CD4-positive, alpha-beta T cell treated with Interleukin-15 for 1 hour (primary cell): ENCODE results near the gene ZNF668.
A peak's percentile ranks its signal among the peaks of the same experiment; 100 is the strongest.

Experiments
- DNase-seq: peaks from one replicate; pipeline ENCODE4 v3.0.0-alpha.2; 2020

Gene ZNF668

GRCh38 chr16:31081428-31082351, 7.7 kb upstream of the ZNF668 start:
- DNase-seq: no peak

- DNase-seq: no peak
Observed at GRCh38 chr16:31080756-31081419, 6.8 kb upstream of the ZNF668 start.

- DNase-seq: no peak
Observed at GRCh38 chr16:31080035-31080629, 6.1 kb upstream of the ZNF668 start.

DNA sequence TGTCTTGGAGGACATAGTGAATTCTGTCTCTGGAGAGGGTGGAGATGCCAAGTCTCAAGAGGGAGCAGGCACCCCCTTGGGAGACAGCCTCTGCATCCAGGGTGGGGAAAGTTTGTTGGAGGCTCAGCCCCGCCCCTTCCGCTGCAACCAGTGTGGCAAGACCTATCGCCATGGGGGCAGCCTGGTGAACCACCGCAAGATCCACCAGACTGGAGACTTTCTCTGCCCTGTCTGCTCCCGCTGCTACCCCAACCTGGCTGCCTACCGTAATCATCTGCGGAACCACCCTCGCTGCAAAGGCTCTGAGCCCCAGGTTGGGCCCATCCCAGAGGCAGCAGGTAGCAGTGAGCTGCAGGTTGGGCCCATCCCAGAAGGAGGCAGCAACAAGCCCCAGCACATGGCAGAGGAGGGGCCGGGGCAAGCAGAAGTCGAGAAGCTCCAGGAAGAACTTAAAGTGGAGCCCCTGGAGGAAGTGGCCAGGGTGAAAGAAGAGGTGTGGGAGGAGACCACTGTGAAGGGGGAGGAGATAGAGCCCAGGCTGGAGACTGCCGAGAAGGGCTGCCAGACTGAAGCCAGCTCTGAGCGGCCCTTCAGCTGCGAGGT, 5.4 kb upstream of the ZNF668 start:
- no peak for DNase-seq

- DNase-seq: no peak
Observed at GRCh38 chr16:31078597-31079341, 4.7 kb upstream of the ZNF668 start.

GRCh38 chr16:31077592-31078396, 3.8 kb upstream of the ZNF668 start:
- DNase-seq: no peak

DNA sequence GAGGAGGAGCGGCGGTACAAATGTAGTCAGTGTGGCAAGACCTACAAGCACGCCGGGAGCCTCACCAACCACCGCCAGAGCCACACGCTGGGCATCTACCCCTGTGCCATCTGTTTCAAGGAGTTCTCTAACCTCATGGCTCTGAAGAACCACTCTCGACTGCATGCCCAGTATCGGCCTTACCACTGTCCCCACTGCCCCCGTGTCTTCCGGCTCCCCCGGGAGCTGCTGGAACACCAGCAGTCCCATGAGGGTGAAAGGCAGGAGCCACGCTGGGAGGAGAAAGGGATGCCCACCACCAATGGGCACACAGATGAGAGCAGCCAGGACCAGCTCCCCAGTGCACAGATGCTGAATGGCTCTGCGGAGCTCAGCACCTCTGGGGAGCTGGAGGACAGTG, 3.0 kb upstream of the ZNF668 start:
- DNase-seq: no peak

DNA sequence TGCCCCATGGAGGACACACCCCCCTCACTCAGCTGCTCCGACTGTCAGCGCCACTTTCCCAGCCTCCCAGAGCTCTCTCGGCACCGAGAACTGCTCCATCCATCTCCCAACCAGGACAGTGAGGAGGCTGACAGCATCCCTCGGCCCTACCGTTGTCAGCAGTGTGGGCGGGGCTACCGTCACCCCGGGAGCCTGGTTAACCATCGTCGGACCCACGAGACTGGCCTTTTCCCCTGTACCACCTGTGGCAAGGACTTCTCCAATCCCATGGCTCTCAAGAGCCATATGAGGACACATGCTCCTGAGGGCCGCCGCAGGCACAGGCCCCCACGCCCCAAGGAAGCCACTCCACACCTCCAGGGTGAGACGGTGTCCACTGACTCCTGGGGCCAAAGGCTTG, 2.3 kb upstream of the ZNF668 start:
- DNase-seq: no peak

- no peak for DNase-seq
Observed at GRCh38 chr16:31074814-31075183, 759 bp upstream of the ZNF668 start.

DNA sequence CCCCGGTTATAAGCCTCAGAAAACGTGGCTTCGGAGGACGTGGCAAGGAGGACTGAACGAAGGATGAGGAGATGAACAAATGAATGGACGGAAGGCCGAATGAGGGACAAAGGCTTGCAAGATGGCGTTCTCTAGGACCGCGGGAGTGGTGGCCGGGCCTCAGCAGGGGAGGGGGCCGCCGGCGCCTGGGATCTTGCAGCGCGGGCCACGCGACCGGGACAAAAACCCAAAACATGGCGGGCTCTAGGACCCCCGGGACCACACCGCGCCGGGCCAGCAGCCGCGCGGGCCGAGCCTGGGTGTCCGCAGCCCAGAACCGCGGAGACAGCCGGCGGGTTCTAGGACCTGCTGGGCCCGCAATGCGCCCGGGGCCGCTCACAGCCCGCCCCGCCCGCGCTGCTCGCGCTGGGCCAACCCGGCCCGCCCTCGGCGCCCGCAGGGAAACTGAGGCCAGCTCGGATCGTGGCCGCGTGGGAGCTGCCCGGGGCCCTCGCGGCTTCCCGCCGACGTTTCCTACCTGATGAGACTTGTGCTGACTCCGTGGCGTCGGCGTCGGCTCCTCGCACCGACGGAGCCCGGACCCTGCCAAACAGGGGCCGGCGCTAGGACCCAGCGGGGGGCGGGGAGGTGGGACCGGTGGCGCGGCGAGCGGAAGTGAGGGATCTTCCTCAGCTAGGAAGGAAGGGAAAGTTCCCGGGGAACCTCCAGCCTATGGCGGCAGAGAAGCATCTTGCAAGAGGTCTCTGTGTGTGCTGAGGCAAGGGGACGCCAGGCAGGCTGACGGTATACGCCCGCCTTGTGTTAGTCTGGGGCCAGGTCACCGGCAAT, 684 bp downstream of the ZNF668 start:
- DNase-seq: peak; percentile 81

DNA sequence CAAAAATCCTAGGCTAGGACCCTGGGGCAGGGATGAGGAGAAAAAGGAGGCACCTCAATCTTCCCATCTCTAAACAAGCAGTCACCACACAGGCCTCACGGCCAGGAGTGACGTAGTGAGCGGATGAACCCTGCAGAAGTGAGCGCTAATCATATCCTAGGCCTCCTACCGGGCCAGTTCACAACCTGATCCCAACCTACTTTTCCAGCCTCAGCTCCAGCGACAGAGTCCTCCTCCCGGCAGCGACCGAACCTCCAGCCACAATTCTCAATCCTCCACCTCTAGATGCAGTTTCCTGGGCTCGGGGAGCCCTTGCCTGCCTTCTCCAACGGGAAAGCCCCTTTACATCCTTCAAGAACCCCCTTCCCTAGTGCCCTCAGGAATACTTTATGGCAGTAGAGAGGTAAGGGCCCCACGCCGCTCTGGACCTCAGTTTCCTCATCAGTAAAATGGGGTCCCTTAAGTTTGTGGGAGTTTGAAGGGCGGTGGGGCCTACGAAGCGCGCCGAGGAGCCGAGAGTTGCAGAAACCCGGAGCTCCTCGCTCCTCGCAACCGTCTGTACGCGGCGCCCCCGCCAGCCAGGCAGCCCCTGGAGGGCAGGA, 1.4 kb downstream of the ZNF668 start:
- DNase-seq: no peak

- DNase-seq: no peak
Observed at GRCh38 chr16:31071861-31072260, 2.2 kb downstream of the ZNF668 start.

GRCh38 chr16:31067342-31067741, 6.7 kb downstream of the ZNF668 start:
- no peak for DNase-seq

- no peak for DNase-seq
Observed at GRCh38 chr16:31064882-31065461, 9.1 kb downstream of the ZNF668 start.

- no peak for DNase-seq
Observed at GRCh38 chr16:31063843-31064611, 10.0 kb downstream of the ZNF668 start.

DNA sequence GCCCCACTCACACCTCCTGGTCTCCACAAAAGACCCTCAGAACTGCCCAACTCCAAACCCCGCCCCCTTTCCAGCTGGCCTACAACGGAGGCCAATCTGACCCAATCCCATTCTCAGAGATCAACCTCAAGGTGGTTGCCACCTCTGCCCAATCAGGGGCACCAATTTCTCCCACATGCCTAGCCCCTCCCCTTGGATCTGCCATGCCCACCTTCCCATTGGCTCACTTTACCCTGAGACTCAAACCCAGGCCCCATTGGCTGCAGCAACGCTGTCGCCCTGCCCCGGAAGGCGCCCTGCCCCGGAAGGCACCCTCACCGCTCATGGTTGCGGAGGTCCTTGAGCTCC, 10.6 kb downstream of the ZNF668 start:
- no peak for DNase-seq

DNA sequence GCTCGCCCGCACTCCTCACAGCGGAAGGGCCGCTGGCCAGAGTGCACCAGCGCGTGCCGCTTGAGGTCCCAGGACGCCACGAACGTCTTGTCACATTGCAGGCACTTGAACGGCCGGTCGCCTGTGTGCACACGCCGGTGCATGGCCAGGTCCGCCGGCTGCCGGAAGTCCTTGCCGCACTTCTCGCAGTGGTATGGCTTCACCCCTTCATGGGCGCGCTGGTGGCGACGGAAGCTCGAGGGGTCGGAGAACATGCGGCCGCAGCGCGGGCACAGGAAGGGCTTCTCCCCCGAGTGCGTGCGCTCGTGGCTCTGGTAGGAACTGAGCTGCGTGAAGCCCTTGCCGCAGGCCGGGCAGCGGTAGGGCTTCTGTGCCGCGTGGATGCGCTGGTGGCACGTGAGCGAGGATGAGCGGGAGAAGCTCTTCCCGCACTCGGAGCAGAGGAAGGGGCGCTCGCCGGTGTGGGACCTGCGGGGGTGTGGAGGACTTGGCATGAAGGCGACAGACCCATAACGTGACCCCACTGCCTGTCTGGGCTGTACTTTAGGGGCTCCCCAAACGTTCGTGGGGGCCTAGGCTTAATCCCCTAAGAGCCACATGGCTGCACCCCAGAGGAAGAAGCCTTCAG, 12.1 kb downstream of the ZNF668 start:
- no peak for DNase-seq

GRCh38 chr16:31061126-31061812, 12.8 kb downstream of the ZNF668 start:
- DNase-seq: no peak
